Stimulated activated CD4-positive, alpha-beta T cell treated with anti-CD3 and anti-CD28 coated beads, Interleukin-1b, Interleukin-23, amount 100 ng/mL, for 24 hours (primary cell): ENCODE measurements around the gene NLGN1.

ENCODE experiments used
- DNase-seq, 4 experiments: peaks; one replicate each; pipeline ENCODE4 v3.0.0-alpha.2; 2020; ENCODE audit warnings: low read depth in 4 of 4, low spot score in 1 of 4

Gene NLGN1

GRCh38 chr3:173753593-173753992 is 356.0 kb downstream of the NLGN1 start:
- no peak for DNase-seq

GRCh38 chr3:173755161-173755560 is 357.6 kb downstream of the NLGN1 start:
- DNase-seq, result no peak

- no peak for DNase-seq
Observed at GRCh38 chr3:173761161-173761560, 363.6 kb downstream of the NLGN1 start.

- DNase-seq, result no peak
Observed at GRCh38 chr3:173762501-173762900, 365.0 kb downstream of the NLGN1 start.

- DNase-seq, result no peak
Observed at GRCh38 chr3:173770011-173770410, 372.5 kb downstream of the NLGN1 start.

- no peak for DNase-seq
Observed at GRCh38 chr3:173770796-173771573, 373.4 kb downstream of the NLGN1 start.

- DNase-seq, result no peak
Observed at GRCh38 chr3:173773800-173774199, 376.3 kb downstream of the NLGN1 start.

- no peak for DNase-seq
Observed at GRCh38 chr3:173774294-173774693, 376.8 kb downstream of the NLGN1 start.

- DNase-seq, result no peak
Observed at GRCh38 chr3:173778251-173778650, 380.7 kb downstream of the NLGN1 start.

- DNase-seq, result no peak
Observed at GRCh38 chr3:173780067-173780466, 382.5 kb downstream of the NLGN1 start.

- DNase-seq, result no peak
Observed at GRCh38 chr3:173785004-173785403, 387.5 kb downstream of the NLGN1 start.

- DNase-seq, result no peak
Observed at GRCh38 chr3:173789530-173790162, 392.1 kb downstream of the NLGN1 start.

- no peak for DNase-seq
Observed at GRCh38 chr3:173793963-173794362, 396.4 kb downstream of the NLGN1 start.

GRCh38 chr3:173796405-173796804 is 398.9 kb downstream of the NLGN1 start:
- no peak for DNase-seq

GRCh38 chr3:173796890-173797289 is 399.3 kb downstream of the NLGN1 start:
- DNase-seq, result no peak

- no peak for DNase-seq
Observed at GRCh38 chr3:173799060-173799816, 401.7 kb downstream of the NLGN1 start.

- no peak for DNase-seq
Observed at GRCh38 chr3:173800154-173800553, 402.6 kb downstream of the NLGN1 start.

GRCh38 chr3:173814809-173815208 is 417.3 kb downstream of the NLGN1 start:
- DNase-seq, result no peak

GRCh38 chr3:173819368-173819767 is 421.8 kb downstream of the NLGN1 start:
- DNase-seq, result no peak

GRCh38 chr3:173823911-173824460 is 426.4 kb downstream of the NLGN1 start:
- DNase-seq, result no peak

- no peak for DNase-seq
Observed at GRCh38 chr3:173825730-173826129, 428.2 kb downstream of the NLGN1 start.

GRCh38 chr3:173826416-173826815 is 428.9 kb downstream of the NLGN1 start:
- DNase-seq, result no peak
